Glomerular visceral epithelial cell (primary cell): ENCODE measurements around the gene PEDS1.
A peak's percentile ranks its signal among the peaks of the same experiment; 100 is the strongest.
"Not testable (repeated sequence)": the region's sequence is repeated elsewhere in the genome, so short reads cannot be mapped to it uniquely, and the experiment has no call there.

Experiments used
- DNase-seq: peaks from one replicate; pipeline ENCODE4 v3.0.0-alpha.2; 2016; ENCODE audit errors: extremely low spot score

PEDS1 gene

GRCh38 chr20:50163570-50164317 is 10.2 kb upstream of the PEDS1 start:
- DNase-seq, result no peak

GRCh38 chr20:50161494-50161893 is 8.0 kb upstream of the PEDS1 start:
- not testable (repeated sequence) for DNase-seq

- no peak for DNase-seq
These were observed 397 bp downstream of the PEDS1 start for GRCh38 chr20:50153153-50153499.

- DNase-seq, result peak; percentile 54
These were observed 950 bp downstream of the PEDS1 start for GRCh38 chr20:50152394-50153152.

GRCh38 chr20:50151034-50151743 is 2.3 kb downstream of the PEDS1 start:
- no peak for DNase-seq

GRCh38 chr20:50149481-50150254 is 3.9 kb downstream of the PEDS1 start:
- DNase-seq, result no peak

- DNase-seq, result peak; percentile 34
These were observed 6.5 kb downstream of the PEDS1 start for GRCh38 chr20:50146732-50147662.

- DNase-seq, result no peak
These were observed 7.3 kb downstream of the PEDS1 start for GRCh38 chr20:50146214-50146613.

GRCh38 chr20:50145566-50145965 is 8.0 kb downstream of the PEDS1 start:
- no peak for DNase-seq

GRCh38 chr20:50144362-50144761 is 9.2 kb downstream of the PEDS1 start:
- peak; percentile 88 for DNase-seq

- DNase-seq, result no peak
These were observed 10.7 kb downstream of the PEDS1 start for GRCh38 chr20:50142812-50143211.

- DNase-seq, result no peak
These were observed 11.5 kb downstream of the PEDS1 start for GRCh38 chr20:50141811-50142561.

- DNase-seq, result no peak
These were observed 12.4 kb downstream of the PEDS1 start for GRCh38 chr20:50141018-50141675.

- DNase-seq, result no peak
These were observed 13.1 kb downstream of the PEDS1 start for GRCh38 chr20:50140339-50140859.

- DNase-seq, result no peak
These were observed 14.8 kb downstream of the PEDS1 start for GRCh38 chr20:50138479-50139393.

GRCh38 chr20:50138120-50138478 is 15.4 kb downstream of the PEDS1 start:
- no peak for DNase-seq

- DNase-seq, result not testable (repeated sequence)
These were observed 15.8 kb downstream of the PEDS1 start for GRCh38 chr20:50137702-50138101.
